DMS79 treated with DMSO at 0.1 percent for 48 hours (cell line): Measurements from ENCODE around the gene TFB1M.

Experiments
- DNase-seq: peaks from one replicate; lab custom pipeline; 2025; lab: John Stamatoyannopoulos, UW

Gene TFB1M

DNA sequence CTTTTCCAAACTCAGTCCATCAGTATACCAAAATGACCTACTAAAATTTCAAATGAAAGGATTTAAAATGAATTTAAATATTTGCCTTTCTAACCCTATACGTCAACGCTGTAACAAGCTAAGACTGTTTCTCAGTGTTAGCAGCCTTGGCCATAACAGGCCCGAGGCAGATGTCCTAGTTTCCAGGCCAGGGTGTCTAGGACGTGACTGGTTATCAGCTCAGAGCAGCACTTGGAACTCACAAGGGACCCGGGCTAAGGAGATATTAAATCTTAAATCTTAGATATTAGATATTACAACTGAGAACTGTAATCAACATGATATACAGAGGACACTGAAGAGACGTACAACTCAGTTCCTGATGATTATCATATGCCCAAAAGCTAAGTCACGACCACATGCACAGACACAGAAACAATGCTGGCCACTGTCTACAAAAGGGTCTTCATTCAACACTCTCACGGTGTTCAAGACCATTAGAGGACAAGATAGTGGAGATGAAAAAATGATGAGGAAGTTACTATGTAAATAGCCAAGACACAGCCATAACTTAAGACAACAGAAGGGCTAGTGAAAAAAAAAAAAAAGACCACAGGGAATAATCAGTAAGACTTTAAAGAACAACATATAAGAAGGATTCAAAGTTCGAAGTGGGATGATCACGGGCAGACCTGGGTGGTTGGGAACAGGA is 50.8 kb downstream of the TFB1M start, which contains the start of gene CLDN20:
Gene CLDN20, plus strand, starts transcription at position 641 of the 691 bp plus-strand sequence. CDS start 11,707 bp downstream, outside the sequence.
- DNase-seq, result no peak

DNA sequence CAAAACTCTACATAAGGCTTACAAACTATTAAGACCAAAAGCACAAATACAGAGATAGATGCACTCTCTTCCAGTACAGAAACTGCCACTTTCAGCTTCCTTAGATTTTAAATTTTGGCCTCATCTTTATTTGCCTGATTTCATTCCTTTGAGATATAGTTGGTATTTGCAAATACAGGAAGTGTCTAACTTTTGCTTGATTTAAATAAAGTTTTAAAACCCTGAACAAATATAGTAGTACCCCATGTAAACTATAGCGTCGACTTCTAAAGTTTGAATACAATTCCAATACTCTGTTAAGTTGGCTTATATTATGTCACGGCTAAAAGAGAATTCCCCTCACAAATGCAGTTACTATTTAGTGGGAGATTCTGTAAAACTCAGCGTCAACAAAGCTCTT is 51.6 kb downstream of the TFB1M start:
- no peak for DNase-seq

DNA sequence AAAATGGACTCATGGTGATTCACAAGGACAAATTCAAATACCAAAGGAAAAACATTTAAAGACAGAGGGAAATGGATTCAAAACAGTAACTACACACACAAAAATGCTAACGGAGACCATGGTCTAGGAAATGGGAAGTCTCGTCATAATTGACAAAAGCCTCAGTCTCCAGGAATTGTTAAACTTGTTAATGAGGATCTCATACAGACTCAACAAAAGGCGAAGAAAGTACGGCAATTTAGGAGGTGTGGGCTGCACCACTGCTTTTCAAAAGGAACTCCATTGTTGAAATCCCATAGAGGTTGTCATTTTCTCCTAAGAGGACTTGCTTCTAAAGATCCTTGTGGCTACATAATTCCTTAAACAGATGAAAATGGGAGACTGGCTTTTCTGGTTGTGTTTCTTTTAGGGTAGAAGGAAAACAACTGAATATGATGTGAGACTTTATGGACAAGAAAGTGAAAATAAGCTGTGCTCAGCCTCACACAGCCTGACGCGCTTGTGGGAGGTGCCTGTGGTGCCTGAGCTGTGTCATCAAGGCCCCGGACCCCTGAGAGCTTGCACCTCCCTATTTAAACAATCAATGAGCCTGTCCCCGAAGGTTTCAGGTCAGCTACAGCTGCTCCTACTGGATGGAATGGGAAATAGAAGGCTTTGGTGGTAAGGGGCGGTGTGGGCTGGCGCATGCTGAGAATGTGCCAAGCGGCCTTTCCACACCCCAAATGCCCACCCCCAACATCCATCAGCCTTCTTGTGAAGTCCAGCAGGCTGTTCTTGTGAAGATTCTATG is 53.0 kb downstream of the TFB1M start:
- DNase-seq, result no peak

DNA sequence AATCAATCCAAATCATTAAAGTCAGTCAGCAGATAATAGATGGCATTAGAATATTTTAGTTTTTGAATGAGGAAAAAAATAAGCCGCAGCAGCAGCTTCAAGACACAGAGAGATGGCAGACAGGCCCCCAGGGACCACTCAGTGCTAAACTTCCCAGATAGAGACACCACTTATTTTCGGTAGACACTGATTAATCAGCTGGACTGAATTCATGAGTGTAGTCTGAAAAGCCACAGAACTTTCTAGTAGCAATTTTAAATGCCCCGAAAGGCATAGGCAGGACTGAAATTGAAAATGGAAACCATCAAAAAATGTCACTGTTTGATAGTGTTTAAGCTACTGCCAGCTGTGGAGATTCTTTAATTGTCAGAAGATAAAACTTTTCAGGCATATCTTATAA is 53.6 kb downstream of the TFB1M start:
- DNase-seq, result no peak

DNA sequence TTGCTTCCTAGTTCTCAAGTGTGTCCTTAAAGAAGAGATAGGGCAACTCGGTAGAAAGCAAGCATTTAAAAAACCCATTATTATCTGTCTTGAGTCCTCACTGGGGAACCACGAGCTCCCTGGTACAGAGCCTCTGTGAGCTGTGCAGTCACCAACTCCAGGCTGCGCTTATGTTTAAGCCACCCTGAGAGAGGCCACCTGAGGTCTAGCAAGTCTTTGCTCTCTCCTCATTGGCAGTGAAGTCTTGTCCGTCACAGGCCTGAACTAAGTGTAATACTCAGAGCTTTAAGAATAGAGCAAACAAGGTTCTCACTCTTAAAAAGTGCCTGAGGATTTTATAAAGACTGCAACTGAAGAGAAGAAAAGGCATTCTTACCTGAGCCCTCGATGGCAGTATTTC is 54.4 kb downstream of the TFB1M start:
- DNase-seq, result no peak

DNA sequence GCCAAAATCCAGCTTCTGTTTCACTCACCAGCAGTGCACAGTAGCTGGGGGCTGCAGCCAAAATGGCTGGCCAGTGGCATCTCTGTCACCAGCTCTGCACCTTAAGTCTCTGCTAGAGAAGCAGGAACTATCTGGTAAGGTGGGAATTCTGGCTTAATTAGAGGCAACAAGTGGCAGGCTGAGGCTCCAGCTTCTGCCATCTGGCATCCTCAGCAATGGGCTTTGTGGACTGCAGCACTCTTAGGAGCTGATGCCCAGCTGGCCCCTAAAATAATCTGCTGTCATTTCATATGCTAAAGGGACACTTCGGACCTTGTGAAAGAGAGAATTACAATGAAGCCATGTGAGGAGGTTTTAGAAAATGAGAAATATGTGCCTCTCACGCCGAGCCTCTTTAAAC is 55.1 kb downstream of the TFB1M start:
- DNase-seq, result no peak

DNA sequence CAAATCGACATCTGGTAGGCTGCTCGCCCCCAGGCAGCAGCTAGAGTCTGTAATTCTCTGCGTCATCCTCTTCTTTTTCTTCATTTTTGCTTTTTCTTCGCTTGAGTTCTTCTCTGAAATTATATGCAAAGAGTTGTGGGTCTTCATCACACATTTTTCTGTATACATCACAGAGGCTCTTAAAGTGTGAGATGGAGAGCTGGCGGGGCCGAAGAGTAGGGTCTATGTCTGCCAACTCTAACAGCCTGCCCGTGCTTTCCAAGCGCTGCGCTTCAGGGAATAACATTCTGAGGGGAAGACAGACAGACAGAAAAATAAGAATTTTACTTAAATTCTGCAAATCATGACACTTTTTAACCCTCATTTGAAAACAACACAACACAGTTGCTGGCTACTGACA is 56.5 kb downstream of the TFB1M start:
- DNase-seq, result no peak

DNA sequence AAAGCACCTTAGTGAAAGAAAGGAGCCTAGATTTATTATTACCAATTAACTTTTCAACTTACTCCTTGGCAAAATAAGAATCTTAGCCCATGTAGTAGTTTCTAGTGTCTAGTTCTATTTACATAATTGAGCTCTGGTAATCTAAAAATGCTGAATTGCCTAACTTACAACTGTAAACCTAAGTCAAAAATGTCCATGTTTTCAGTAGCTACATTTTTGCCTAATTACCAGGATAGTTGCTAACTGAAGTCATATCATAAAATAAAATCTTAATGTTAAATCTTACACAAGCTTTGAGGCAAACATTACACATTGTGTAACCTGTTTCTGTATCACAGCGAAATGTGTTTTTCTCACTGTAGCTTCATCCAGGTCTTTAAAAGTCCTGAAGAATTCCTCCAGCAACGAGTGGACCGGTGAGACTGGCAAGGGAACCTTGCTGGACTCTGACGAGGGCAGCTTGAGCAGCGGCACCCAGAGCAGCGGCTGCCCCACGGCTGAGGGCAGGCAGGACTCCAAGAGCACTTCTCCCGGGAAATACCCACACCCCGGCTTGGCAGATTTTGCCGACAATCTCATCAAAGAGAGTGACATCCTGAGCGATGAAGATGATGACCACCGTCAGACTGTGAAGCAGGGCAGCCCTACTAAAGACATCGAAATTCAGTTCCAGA is 58.0 kb downstream of the TFB1M start:
- no peak for DNase-seq

DNA sequence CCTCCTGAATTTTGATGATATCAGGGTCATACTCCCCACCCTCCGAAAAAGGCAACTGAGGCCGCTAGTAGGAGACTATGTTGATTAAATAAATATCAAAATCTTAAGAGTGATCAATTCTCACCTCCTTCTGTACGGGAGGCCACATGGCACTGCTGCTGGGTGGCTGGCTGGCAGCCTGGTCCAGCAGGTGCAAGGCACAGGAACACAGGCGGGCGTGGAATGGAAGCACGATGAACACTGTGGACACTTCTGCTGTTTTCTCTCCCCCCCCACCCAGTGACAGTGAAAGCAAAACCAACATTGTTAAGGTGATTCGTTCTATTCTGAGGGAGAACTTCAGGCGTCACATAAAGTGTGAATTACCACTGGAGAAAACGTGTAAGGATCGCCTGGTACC is 60.1 kb downstream of the TFB1M start:
- no peak for DNase-seq

DNA sequence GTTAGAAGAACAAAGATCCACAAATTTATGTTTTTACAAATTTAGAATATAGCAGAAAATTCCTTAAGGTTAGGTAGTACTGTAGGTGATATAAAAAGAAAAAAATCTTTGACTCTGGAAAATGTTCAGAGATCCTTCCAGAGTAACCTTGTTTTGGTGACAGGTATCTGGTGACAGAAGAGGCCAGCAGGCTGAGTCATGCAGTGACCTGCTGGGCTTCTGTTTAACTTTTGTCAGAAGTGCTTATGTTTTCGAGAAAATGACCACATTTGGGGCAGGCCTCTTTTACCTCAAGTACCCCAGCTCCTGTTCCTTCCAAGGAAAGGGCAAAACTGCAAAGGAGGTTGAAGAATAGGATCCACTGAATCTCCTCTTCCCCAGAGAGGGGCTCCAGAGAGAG is 60.9 kb downstream of the TFB1M start:
- DNase-seq, result no peak

DNA sequence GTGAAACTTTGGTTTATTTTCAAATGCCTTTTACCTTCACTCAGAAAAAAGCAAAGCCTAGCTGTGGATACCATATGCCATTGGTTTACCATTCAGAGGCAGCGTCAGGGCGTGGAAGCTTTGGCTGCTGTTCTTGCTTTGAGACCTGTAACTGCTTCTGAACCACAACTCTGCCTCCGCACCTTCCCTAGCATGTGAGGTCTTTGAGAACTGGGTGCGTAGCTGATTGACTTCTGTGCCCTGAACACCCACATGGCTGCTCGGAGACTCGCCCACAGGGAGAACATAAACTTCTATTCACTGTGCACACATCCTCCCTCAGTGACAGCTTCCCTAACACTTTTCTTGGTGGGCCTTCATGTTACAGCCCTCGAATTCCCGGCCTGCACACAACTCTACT is 61.7 kb downstream of the TFB1M start:
- DNase-seq, result no peak

DNA sequence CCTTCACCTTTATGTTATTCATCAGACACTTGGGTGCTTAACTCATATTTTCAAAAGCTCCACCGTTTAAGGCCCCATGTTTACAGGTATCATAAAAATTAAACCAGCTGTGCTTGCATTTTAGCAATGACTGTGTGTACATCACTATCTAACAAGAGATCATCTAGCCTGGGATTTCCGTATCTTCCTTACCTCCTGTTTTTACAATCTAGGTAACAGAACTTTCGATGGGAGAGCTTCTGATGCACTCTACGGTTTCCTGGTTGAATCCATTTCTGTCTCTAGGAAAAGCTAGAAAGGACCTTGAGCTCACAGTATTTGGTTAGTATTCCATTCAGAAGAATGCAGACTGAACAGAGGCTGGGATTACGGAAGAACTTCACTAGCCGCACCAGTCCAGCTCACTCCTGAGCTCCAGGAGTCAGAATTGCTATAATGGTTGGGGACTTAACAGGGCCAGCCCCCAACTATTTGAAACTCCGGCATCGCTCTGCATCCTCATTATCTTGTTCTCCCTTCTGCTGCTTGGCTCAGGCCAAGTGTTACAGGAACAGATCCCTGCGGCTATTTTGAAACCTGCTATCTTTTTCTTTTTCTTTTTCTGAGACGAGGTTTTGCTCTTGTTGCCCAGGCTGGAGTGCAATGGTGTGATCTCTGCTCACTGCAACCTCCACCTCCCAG is 63.4 kb downstream of the TFB1M start:
- DNase-seq, result no peak

DNA sequence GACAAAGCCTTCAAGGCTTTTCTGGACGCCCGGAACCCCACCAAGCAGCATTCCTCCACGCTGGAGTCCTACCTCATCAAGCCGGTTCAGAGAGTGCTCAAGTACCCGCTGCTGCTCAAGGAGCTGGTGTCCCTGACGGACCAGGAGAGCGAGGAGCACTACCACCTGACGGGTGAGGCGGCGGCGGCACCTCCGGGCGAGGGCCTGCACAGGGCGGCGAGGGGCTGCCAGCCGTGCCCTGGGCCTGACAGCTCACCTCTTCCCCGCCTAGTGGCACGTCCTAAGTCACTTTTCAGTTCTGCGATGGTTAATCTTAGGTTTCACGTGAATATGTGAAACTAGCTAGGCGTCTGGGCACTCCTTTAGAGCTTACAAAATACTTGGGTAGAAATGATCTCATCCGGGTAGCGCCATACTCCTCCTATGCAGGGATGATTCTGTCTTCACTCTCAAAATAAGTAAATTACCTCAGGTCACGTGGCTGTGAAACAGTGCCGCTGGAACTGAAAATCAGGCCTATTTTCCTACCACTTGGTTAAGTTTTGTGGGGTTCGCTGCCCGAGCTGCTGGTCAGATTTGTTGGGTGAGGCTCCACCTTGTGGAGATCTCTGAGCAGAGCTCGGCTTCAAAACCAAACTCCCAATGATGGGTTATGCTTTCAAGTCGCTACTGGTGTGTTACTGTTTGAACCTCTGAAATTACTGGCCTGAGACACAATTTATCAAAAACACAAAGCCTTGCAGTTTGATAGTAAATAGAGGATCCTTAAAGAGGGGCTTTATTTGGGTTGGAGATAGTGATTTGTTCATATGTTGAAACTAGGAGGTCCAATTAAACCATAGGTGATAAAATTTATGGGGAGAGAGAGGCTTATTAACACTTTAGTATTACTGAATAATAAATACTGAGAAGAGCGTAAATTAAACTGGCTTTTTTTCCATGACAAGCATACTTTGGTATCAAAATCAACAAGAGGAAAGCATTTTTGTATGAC is 66.0 kb downstream of the TFB1M start:
- DNase-seq, result no peak

DNA sequence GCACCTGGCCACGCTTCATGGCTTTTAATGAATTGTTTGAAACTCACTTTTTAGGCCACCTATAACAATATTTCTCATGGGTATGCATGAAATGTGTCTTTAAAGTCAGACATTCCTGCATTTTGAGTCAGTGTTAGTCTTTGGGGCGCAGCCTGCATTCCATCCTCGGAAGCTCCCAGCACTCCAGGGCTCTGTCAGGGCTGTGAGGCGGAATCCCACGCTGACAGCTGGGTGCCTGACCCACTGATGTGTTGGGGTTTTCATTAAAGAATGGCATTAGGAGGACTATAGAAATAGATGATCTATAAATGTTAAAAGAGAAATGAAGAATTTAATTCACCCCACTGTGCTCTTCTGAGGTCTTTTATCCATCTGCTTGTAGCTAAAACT is 66.7 kb downstream of the TFB1M start:
- no peak for DNase-seq

DNA sequence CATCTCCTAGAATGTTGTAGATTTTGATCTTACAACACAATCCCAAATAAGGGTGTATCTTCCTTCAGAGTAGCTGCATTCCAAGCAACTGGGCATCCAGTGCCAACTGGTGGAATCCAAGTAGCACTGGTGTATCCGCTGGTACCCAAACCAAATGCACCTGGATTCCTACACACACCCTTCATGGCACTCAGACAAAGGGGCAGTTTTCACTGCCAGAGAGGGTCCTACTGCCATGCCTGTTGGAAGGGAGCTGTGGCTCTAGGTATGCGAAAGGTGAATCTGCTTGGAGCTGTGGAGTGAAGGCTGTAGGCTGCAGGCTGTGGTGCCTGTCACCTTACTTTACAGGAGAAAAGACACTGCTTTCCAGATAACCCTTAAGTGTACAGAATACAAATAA is 67.5 kb downstream of the TFB1M start:
- no peak for DNase-seq

DNA sequence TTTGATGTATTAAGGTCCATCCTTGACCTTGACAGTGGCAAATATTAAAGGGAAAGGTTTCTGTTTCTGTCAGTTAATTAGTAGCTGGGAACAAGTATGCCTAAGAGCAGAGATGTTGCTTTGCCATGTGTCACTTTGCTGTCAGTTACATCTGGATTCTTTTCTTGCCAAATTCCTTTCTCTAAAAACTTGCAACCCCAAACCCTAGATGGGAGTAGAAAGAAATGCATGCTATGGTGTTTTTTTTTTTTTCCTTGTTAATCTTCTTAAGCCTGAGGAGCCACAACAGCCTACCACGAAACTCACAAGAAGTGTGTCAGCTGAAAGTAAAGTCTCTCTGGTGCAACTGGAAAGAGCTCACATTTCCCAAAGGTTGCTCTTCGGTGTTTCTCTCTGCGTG is 68.5 kb downstream of the TFB1M start:
- DNase-seq, result no peak

DNA sequence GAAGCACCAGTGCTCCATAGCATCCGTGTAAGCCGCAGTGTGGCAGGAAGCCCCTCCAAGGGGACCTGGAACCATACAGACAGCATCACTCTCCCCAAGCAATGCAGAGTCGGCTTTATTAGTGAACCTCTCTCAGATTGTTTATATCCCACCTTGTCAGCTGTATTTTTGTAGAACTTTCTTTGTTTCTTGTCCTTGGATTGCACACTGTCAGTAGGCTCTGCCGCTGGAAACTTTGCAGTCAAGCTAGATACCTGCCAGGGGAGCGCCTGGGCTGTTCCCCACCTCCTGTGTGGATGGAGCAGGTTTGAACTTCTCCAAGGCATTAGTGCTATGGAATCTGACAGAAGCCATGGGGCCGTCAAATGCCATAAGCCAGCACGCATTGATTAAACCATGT is 69.1 kb downstream of the TFB1M start:
- DNase-seq, result no peak

DNA sequence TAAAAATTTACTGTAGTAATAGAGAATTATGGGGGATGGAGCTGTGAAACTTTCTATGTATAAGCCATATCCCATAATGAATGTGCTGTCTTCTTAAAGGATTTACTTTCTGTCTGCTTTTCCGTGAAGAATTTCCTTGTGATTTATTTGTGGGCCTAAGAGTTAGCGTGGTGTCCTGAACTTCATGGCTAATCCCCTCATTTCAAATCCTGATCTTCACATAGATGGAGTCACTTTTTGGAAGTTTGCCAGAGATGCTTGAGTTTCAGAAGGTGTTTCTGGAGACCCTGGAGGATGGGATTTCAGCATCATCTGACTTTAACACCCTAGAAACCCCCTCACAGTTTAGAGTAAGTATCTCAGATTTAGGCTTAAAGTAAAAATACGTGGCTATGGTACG is 69.8 kb downstream of the TFB1M start:
- DNase-seq, result no peak

DNA sequence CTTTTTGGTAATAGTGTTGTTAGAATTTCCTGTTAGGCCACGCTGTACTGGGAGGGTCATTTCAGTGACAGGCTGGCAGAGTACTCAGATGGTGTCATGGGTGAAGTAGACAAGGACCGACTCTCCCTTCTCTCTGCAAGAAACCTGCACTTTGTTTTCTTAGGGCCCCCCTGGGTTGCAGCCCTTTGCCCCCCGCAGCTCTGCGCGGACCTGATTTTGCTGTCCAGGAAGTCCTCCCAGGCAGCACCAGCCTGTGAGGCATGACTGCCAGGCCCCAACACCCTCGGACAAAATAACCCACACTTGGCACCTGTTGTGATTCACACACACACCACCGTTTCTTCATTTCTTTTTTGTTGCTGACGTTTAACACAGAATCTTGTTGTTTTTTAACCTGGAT is 72.3 kb downstream of the TFB1M start:
- no peak for DNase-seq

DNA sequence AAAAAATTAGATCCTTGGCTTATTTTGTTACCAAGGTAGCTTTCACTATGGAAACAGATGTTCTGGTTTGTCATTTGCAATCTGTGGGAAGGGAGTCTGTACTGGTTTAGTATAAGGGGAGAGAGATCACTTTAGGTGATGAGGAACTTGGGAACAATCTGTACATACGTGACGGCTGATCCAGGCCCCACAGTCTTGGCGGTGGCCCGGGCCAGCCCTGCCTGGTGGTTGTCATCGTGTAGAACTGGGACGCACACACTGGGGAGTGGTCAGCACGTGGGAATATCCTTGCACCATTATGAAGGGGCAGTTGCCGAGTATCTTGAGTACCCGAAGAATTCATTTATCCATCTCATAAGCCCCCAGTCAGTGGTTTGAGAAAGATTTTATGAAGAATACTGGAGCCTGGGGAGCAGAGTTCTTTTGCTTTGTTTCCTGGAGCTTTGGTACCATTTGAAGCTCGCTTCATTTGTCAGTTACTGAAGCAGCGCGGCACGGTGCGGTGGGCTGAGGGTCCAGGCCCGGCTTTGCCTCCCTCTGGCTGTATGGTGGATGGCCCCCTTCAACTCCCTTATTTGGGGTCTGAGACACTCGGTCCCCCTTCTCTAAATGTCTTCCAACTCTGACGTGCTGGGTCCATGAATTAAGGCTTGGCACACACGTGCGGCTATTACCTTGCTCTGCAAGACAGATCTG is 73.2 kb downstream of the TFB1M start:
- no peak for DNase-seq

DNA sequence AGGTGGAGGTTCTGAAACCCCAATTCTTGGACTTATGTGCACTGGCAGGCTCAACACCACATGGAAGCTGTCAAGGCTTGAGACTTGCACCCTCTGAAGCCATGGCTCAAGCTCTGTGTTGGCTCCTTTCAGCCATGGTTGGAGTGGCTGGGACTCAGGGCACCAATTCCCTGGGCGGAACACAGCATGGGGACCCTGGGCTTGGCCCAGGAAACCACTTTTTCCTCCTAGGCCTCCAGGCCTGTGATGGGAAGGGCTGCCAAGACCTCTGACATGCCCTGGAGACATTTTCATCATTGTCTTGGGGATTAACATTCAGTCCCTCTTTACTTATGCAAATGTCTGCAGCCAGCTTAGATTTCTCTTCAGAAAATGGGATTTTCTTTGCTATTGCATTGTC is 76.7 kb downstream of the TFB1M start:
- no peak for DNase-seq
